NB4 (cell line): ENCODE measurements around the gene CCN2.

Source experiments
- POLR2A ChIP-seq: IDR thresholded peaks from 2 replicates; pipeline ENCODE4 v1.6.1; 2011; ENCODE audit warnings: mild to moderate bottlenecking; ENCODE audit not compliant: insufficient read length; ENCODE audit errors: extremely low read depth
- TF ChIP-seq, protein P1 (sequence below): IDR thresholded peaks from one replicate; pipeline ENCODE4 v1.5.1; 2012; ENCODE audit warnings: low read depth, low read length

DNA sequence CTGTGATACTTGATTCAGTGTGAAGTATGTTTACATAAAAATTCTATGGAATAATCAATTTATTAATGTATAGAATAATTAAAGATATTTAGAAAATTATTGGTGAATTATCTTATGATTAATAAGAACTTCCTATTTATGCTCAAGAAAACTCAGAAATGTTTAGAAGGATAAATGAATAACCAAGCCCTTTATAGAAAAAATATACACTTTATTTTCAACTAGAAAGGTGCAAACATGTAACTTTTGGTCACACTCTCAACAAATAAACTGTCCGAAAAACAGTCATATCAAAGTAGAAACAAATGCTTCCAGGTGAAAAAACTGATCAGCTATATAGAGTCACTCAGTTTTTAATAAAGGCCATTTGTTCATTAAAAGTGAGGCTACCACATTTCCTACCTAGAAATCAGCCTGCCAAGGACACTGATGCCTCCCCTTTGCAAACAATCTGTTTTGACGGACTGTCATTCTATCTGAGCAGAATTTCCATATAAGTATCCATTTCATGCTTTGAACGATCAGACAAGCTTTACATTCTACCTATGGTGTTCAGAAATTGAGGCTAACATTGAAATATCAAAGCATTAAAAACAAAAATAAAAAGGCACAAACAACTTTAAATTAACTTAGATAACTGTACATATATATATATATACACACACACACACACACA, 3.0 kb downstream of the CCN2 start:
- TF ChIP-seq, protein P1, sequence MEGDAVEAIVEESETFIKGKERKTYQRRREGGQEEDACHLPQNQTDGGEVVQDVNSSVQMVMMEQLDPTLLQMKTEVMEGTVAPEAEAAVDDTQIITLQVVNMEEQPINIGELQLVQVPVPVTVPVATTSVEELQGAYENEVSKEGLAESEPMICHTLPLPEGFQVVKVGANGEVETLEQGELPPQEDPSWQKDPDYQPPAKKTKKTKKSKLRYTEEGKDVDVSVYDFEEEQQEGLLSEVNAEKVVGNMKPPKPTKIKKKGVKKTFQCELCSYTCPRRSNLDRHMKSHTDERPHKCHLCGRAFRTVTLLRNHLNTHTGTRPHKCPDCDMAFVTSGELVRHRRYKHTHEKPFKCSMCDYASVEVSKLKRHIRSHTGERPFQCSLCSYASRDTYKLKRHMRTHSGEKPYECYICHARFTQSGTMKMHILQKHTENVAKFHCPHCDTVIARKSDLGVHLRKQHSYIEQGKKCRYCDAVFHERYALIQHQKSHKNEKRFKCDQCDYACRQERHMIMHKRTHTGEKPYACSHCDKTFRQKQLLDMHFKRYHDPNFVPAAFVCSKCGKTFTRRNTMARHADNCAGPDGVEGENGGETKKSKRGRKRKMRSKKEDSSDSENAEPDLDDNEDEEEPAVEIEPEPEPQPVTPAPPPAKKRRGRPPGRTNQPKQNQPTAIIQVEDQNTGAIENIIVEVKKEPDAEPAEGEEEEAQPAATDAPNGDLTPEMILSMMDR: no peak
- no peak for TF ChIP-seq POLR2A
